Activated CD8-positive, alpha-beta memory T cell treated with anti-CD3 and anti-CD28 coated beads, Interleukin-2, amount 50 U/mL, for 4 hours (primary cell): ENCODE results near the gene SAP130.

Experiments
- DNase-seq: peaks from one replicate; pipeline ENCODE4 v3.0.0-alpha.2; 2020

SAP130 gene

GRCh38 chr2:128027801-128028667 is at the start of gene SAP130:
SAP130 (minus strand) TSS chr2:128028059; CDS start chr2:128026292, 1,767 bp downstream.
- peak; percentile 99 for DNase-seq

GRCh38 chr2:128076461-128077106 is 48.7 kb upstream of the SAP130 start:
- DNase-seq: no peak

GRCh38 chr2:128073278-128073677 is 45.4 kb upstream of the SAP130 start:
- no peak for DNase-seq

GRCh38 chr2:128069769-128070168 is 41.9 kb upstream of the SAP130 start:
- DNase-seq: no peak

GRCh38 chr2:128064353-128064752 is 36.5 kb upstream of the SAP130 start:
- no peak for DNase-seq

- DNase-seq: no peak
Measured at GRCh38 chr2:128062571-128062970, 34.7 kb upstream of the SAP130 start.

GRCh38 chr2:128058114-128058513 is 30.3 kb upstream of the SAP130 start:
- no peak for DNase-seq

- DNase-seq: no peak
Measured at GRCh38 chr2:128057334-128057733, 29.5 kb upstream of the SAP130 start.

GRCh38 chr2:128054104-128054885 is 26.4 kb upstream of the SAP130 start:
- no peak for DNase-seq

- no peak for DNase-seq
Measured at GRCh38 chr2:128053331-128053730, 25.5 kb upstream of the SAP130 start.

- DNase-seq: no peak
Measured at GRCh38 chr2:128043041-128043440, 15.2 kb upstream of the SAP130 start.

- DNase-seq: no peak
Measured at GRCh38 chr2:128041561-128041960, 13.7 kb upstream of the SAP130 start.

- DNase-seq: no peak
Measured at GRCh38 chr2:128040166-128040771, 12.4 kb upstream of the SAP130 start.

GRCh38 chr2:128039535-128039934 is 11.7 kb upstream of the SAP130 start:
- no peak for DNase-seq

GRCh38 chr2:128038411-128038810 is 10.6 kb upstream of the SAP130 start:
- DNase-seq: no peak

- DNase-seq: no peak
Measured at GRCh38 chr2:128037649-128038048, 9.8 kb upstream of the SAP130 start.

- no peak for DNase-seq
Measured at GRCh38 chr2:128036748-128037607, 9.1 kb upstream of the SAP130 start.

GRCh38 chr2:128032092-128032491 is 4.2 kb upstream of the SAP130 start:
- DNase-seq: no peak

- DNase-seq: no peak
Measured at GRCh38 chr2:128028668-128029054, 802 bp upstream of the SAP130 start.

GRCh38 chr2:128027278-128027800 is 520 bp downstream of the SAP130 start:
- peak; percentile 98 for DNase-seq

- no peak for DNase-seq
Measured at GRCh38 chr2:128026448-128027277, 1.2 kb downstream of the SAP130 start.
